KMS-11 (cell line): ENCODE data around the gene CCDC122.

Source experiments
- H2AFZ ChIP-seq: fragments of 200-600 bp; sonication (generic); 2 replicates; pipeline ENCODE4 v1.6.1; 2016; ENCODE audit warnings: antibody characterized with exemption, mixed run types, low read depth
- H3K27ac ChIP-seq: fragments of 200-600 bp; sonication (generic); 2 replicates; pipeline ENCODE4 v1.6.1; 2016; ENCODE audit warnings: mild to moderate bottlenecking, mixed run types
- H3K27me3 ChIP-seq: fragments of 200-600 bp; sonication (generic); 2 replicates; pipeline ENCODE4 v1.6.1; 2017; ENCODE audit warnings: mild to moderate bottlenecking, low read depth, mixed run types, moderate library complexity; ENCODE audit not compliant: insufficient read depth
- H3K36me3 ChIP-seq: fragments of 200-600 bp; sonication (generic); 2 replicates; pipeline ENCODE4 v1.6.1; 2017; ENCODE audit warnings: mild to moderate bottlenecking, mixed run types; ENCODE audit not compliant: insufficient read depth
- H3K4me1 ChIP-seq: fragments of 200-600 bp; sonication (generic); 2 replicates; pipeline ENCODE4 v1.6.1; 2016; ENCODE audit warnings: mild to moderate bottlenecking, low read depth, mixed run types; ENCODE audit not compliant: poor library complexity, severe bottlenecking
- H3K4me2 ChIP-seq: fragments of 200-600 bp; sonication (generic); 2 replicates; pipeline ENCODE4 v1.7.0; 2016; ENCODE audit warnings: mild to moderate bottlenecking, mixed run types
- H3K4me3 ChIP-seq: fragments of 200-600 bp; sonication (generic); IDR thresholded peaks from 2 replicates; pipeline ENCODE4 v1.6.1; 2017; ENCODE audit warnings: low read depth, low read length, mixed read lengths; ENCODE audit not compliant: insufficient read depth
- H3K79me2 ChIP-seq: fragments of 200-600 bp; sonication (generic); 2 replicates; pipeline ENCODE4 v1.6.1; 2016; ENCODE audit warnings: low read depth, mixed run types; ENCODE audit not compliant: insufficient read depth
- H3K9ac ChIP-seq: fragments of 200-600 bp; sonication (generic); 2 replicates; pipeline ENCODE4 v1.6.1; 2016; ENCODE audit warnings: mild to moderate bottlenecking, mixed run types
- H4K20me1 ChIP-seq: fragments of 200-600 bp; sonication (generic); 2 replicates; pipeline ENCODE4 v1.6.1; 2016; ENCODE audit warnings: mild to moderate bottlenecking, mixed run types; ENCODE audit not compliant: insufficient read depth
- TF ChIP-seq, protein P1 (sequence below): fragments of 200-600 bp; sonication (generic); conservative IDR thresholded peaks from 2 replicates; pipeline ENCODE4 v1.6.1; 2017; ENCODE audit warnings: low read depth, mild to moderate bottlenecking, antibody characterized with exemption, low read length, moderate library complexity, mixed read lengths

Gene CCDC122

GRCh38 chr13:43876366-43876765 lies 3.2 kb downstream of the CCDC122 start:
- H3K4me3 ChIP-seq: no peak overlapping the region
- H3K9ac ChIP-seq: no peak overlapping the region
- H4K20me1 ChIP-seq: no peaks in the 10 kb centered on the region
- TF ChIP-seq, protein P1, sequence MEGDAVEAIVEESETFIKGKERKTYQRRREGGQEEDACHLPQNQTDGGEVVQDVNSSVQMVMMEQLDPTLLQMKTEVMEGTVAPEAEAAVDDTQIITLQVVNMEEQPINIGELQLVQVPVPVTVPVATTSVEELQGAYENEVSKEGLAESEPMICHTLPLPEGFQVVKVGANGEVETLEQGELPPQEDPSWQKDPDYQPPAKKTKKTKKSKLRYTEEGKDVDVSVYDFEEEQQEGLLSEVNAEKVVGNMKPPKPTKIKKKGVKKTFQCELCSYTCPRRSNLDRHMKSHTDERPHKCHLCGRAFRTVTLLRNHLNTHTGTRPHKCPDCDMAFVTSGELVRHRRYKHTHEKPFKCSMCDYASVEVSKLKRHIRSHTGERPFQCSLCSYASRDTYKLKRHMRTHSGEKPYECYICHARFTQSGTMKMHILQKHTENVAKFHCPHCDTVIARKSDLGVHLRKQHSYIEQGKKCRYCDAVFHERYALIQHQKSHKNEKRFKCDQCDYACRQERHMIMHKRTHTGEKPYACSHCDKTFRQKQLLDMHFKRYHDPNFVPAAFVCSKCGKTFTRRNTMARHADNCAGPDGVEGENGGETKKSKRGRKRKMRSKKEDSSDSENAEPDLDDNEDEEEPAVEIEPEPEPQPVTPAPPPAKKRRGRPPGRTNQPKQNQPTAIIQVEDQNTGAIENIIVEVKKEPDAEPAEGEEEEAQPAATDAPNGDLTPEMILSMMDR: no peak
- H3K27ac ChIP-seq: no peak overlapping the region
- H3K4me2 ChIP-seq: no peak overlapping the region
- H3K4me1 ChIP-seq: peaks cover 36% of the 10 kb centered on the region
- no peak overlapping the region for H2AFZ ChIP-seq
- H3K27me3 ChIP-seq: no peaks in the 10 kb centered on the region
- H3K79me2 ChIP-seq: no peaks in the 10 kb centered on the region
- no peaks in the 10 kb centered on the region for H3K36me3 ChIP-seq

- H3K79me2 ChIP-seq: no peaks in the 10 kb centered on the region
- no peaks in the 10 kb centered on the region for H3K27me3 ChIP-seq
- H3K4me2 ChIP-seq: no peak overlapping the region
- H3K4me1 ChIP-seq: peaks cover 26% of the 10 kb centered on the region
- no peak overlapping the region for H3K9ac ChIP-seq
- H3K4me3 ChIP-seq: no peak overlapping the region
- no peaks in the 10 kb centered on the region for H3K36me3 ChIP-seq
- no peak overlapping the region for H3K27ac ChIP-seq
- TF ChIP-seq, protein P1: peak; percentile 67
- H4K20me1 ChIP-seq: no peaks in the 10 kb centered on the region
- no peak overlapping the region for H2AFZ ChIP-seq
Observed at GRCh38 chr13:43874504-43875092, 4.9 kb downstream of the CCDC122 start.

DNA sequence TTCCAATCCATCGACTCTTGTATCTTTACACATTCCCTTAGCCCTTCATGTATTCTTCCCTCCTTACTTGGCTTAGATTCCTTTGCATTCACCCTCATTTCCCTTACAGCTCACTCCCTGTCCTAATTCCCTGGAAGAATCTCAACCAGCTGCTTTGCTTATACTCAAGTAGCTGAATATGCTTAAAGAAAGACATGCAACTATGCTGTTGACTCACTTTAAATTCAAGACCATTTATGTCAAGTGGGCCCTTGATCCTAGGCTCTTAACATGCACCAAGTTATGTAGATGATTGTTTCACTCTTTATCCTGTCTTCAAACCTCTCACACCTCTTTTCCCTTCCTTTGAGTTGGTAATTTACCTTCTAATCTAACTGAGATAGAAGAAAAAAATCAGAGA lies 7.4 kb downstream of the CCDC122 start:
- Histone ChIP-seq H3K4me1 (peaks cover 11% of the 10 kb centered on the region), H3K9ac (no peak overlapping the region), H3K79me2 (no peaks in the 10 kb centered on the region), H4K20me1 (no peaks in the 10 kb centered on the region), H3K4me2 (no peak overlapping the region), H2AFZ (no peak overlapping the region), H3K36me3 (no peaks in the 10 kb centered on the region), H3K4me3 (no peak overlapping the region), H3K27ac (no peak overlapping the region), H3K27me3 (no peaks in the 10 kb centered on the region)
- TF ChIP-seq, protein P1: no peak

GRCh38 chr13:43865892-43866291 lies 13.6 kb downstream of the CCDC122 start:
- H3K4me2 ChIP-seq: no peak overlapping the region
- TF ChIP-seq, protein P1: no peak
- H3K4me3 ChIP-seq: no peak overlapping the region
- H3K4me1 ChIP-seq: no peaks in the 10 kb centered on the region
- no peak overlapping the region for H3K27ac ChIP-seq
- no peaks in the 10 kb centered on the region for H3K36me3 ChIP-seq
- H3K79me2 ChIP-seq: no peaks in the 10 kb centered on the region
- no peaks in the 10 kb centered on the region for H4K20me1 ChIP-seq
- no peak overlapping the region for H3K9ac ChIP-seq
- no peaks in the 10 kb centered on the region for H3K27me3 ChIP-seq
- H2AFZ ChIP-seq: no peak overlapping the region
